ENCODE measurements around the gene ZFP14. TPM values are rescaled to one million over a fixed set of nuclear protein-coding genes. Genes with fewer than 3 reads are reported as not detected.

The ZFP14 gene
- total RNA-seq, 1 experiment from 2014 or later = 4.6 TPM

DNA sequence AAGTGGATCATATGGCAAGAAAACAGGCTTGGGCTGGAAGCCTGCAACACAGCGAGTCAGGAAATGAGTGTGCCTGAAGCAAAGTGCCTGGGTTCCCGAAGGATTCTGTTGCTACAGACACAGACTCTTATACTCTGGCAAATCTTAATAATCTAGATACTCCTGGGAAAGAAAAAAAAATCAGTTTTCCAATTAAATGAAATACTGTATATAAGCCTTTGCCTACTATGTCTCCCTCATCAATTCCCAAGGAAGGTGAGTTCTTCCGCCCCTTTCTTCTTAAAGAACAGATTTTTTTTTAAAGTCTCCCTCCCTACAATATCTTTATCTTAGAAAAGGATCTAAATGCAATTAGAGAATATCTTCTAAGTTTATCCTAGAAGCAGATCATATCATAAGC lies 29.1 kb upstream of the ZFP14 start:
- H3K36me3 Mint-ChIP-seq (ENCODE audit: insufficient read depth, unreplicated experiment) = no peaks in the 10 kb centered on the region
- H3K27ac Mint-ChIP-seq (ENCODE audit: unreplicated experiment) = no peak overlapping the region
- no peak for DNase-seq
- no peaks in the 10 kb centered on the region for H3K4me1 Mint-ChIP-seq (ENCODE audit: low read depth, unreplicated experiment)
- H3K4me3 Mint-ChIP-seq (ENCODE audit: low read depth, unreplicated experiment) = no peak overlapping the region
- intact Hi-C loops (cut with micrococcal nuclease; ENCODE audit: unreplicated experiment) = no loop called here
- CTCF ChIA-PET = no interaction called here
- H3K27me3 Mint-ChIP-seq (ENCODE audit: unreplicated experiment) = no peaks in the 10 kb centered on the region
- peaks cover 27% of the 10 kb centered on the region for H3K9me3 Mint-ChIP-seq (ENCODE audit: low read depth, unreplicated experiment)
- TF ChIP-seq, protein P1, sequence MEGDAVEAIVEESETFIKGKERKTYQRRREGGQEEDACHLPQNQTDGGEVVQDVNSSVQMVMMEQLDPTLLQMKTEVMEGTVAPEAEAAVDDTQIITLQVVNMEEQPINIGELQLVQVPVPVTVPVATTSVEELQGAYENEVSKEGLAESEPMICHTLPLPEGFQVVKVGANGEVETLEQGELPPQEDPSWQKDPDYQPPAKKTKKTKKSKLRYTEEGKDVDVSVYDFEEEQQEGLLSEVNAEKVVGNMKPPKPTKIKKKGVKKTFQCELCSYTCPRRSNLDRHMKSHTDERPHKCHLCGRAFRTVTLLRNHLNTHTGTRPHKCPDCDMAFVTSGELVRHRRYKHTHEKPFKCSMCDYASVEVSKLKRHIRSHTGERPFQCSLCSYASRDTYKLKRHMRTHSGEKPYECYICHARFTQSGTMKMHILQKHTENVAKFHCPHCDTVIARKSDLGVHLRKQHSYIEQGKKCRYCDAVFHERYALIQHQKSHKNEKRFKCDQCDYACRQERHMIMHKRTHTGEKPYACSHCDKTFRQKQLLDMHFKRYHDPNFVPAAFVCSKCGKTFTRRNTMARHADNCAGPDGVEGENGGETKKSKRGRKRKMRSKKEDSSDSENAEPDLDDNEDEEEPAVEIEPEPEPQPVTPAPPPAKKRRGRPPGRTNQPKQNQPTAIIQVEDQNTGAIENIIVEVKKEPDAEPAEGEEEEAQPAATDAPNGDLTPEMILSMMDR (IDR thresholded peaks at IDR 0.05; ENCODE audit: unreplicated experiment) = no peak
- BruUV-seq (replicated peaks) = no TSS peak

DNA sequence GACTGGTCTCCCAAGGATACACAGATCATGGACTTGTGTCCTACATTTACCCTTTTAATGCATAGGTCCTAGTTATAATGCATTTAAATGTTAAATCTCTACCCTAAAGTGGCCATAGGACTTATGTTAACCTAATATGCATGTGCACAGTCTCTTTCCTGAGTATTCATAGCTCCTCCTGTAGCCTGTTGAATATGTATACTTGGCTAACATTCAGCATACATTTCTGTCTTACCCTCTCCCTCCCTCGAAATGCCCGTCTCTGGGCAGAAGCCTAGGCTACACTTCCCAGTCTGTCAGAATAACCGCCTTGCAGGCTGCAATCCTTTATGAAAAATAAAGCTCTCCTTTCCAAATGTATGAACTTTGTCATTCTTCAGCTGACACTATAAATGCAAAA lies 25.5 kb upstream of the ZFP14 start:
- Mint-ChIP-seq H3K36me3 (ENCODE audit: insufficient read depth, unreplicated experiment) (no peaks in the 10 kb centered on the region), H3K4me1 (ENCODE audit: low read depth, unreplicated experiment) (no peaks in the 10 kb centered on the region), H3K27ac (ENCODE audit: unreplicated experiment) (no peak overlapping the region), H3K4me3 (ENCODE audit: low read depth, unreplicated experiment) (no peak overlapping the region), H3K27me3 (ENCODE audit: unreplicated experiment) (no peaks in the 10 kb centered on the region), H3K9me3 (ENCODE audit: low read depth, unreplicated experiment) (peaks cover 32% of the 10 kb centered on the region)
- intact Hi-C loops (cut with micrococcal nuclease; ENCODE audit: unreplicated experiment) = no loop called here
- no TSS peak for BruUV-seq (replicated peaks)
- TF ChIP-seq, protein P1 (IDR thresholded peaks at IDR 0.05; ENCODE audit: unreplicated experiment) = no peak
- CTCF ChIA-PET = interaction anchor here (0.6 kb wide), 1 partner anchor 38 kb away, joined by 3 read pairs; no protein-coding TSS in a partner anchor
- DNase-seq = no peak

DNA sequence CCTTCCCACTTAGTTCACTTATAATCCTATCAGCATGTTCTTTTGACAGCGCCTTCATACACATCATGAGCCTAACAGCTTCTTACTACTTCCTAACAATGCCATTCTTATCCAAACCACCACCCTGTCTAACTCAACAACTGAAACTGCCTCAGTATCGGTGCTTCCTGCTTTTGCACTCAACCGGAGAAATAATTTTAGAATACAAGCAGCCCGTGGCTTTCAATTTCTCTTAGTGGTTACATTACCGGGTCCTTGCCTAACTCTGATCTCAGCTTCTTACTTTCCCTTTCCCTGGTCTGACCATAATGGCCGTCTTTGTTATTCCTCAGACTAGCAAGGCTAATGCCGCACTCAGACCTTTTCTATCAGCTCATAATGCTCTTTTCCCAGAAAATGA lies 22.5 kb upstream of the ZFP14 start:
- no TSS peak for BruUV-seq (replicated peaks)
- H3K9me3 Mint-ChIP-seq (ENCODE audit: low read depth, unreplicated experiment) = peaks cover 19% of the 10 kb centered on the region
- TF ChIP-seq, protein P1 (IDR thresholded peaks at IDR 0.05; ENCODE audit: unreplicated experiment) = no peak
- no peaks in the 10 kb centered on the region for H3K4me1 Mint-ChIP-seq (ENCODE audit: low read depth, unreplicated experiment)
- H3K27me3 Mint-ChIP-seq (ENCODE audit: unreplicated experiment) = no peaks in the 10 kb centered on the region
- no peak overlapping the region for H3K4me3 Mint-ChIP-seq (ENCODE audit: low read depth, unreplicated experiment)
- DNase-seq = no peak
- no peaks in the 10 kb centered on the region for H3K36me3 Mint-ChIP-seq (ENCODE audit: insufficient read depth, unreplicated experiment)
- CTCF ChIA-PET = no interaction called here
- no peak overlapping the region for H3K27ac Mint-ChIP-seq (ENCODE audit: unreplicated experiment)
- intact Hi-C loops (cut with micrococcal nuclease; ENCODE audit: unreplicated experiment) = no loop called here

DNA sequence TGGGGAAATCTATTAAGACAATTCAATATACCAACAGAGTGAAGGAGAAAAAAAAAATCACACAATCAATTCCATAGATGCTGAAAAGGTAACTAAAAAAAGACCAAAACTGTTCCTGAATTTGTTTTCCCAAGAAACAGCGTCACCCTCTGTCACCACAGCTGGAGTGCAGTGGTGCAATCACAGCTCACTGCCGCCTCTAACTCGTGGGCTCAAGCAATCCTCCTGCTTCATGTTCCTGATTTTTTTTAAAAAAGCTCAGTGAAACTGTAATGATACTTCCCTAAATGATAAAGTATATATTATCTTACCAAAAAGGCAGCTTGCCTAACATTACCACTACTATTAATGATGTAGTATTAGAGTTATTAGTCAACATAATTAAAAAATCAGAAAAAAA lies 19.6 kb upstream of the ZFP14 start:
- DNase-seq = no peak
- intact Hi-C loops (cut with micrococcal nuclease; ENCODE audit: unreplicated experiment) = no loop called here
- Mint-ChIP-seq H3K27ac (ENCODE audit: unreplicated experiment) (no peak overlapping the region), H3K4me1 (ENCODE audit: low read depth, unreplicated experiment) (no peaks in the 10 kb centered on the region), H3K4me3 (ENCODE audit: low read depth, unreplicated experiment) (no peak overlapping the region), H3K27me3 (ENCODE audit: unreplicated experiment) (no peaks in the 10 kb centered on the region), H3K36me3 (ENCODE audit: insufficient read depth, unreplicated experiment) (no peaks in the 10 kb centered on the region), H3K9me3 (ENCODE audit: low read depth, unreplicated experiment) (peaks cover 25% of the 10 kb centered on the region)
- no TSS peak for BruUV-seq (replicated peaks)
- CTCF ChIA-PET = interaction anchor here (0.7 kb wide), 1 partner anchor 451 kb away, joined by 3 read pairs; no protein-coding TSS in a partner anchor
- TF ChIP-seq, protein P1 (IDR thresholded peaks at IDR 0.05; ENCODE audit: unreplicated experiment) = no peak

Data from Calu3 (cell line).